ENCODE measurements around the gene DEPDC5.

- TF ChIP-seq CTCF (IDR thresholded peaks at IDR 0.05) (no peak), POLR2A (IDR thresholded peaks at IDR 0.05) (no peak)
These were observed 199.4 kb downstream of the DEPDC5 start for GRCh38 chr22:31953261-31953660.

Measured in breast epithelium (tissue), 3 donors.